Ovary (tissue), 3 donors: ENCODE data around the gene VPS51.

Experiments
- CTCF ChIP-seq, 3 donors: fragments of 450-650 bp in 2 of 3; fragments of 200-600 bp in 1 of 3; IDR thresholded peaks; one replicate each; pipeline versions ENCODE4 v1.5.1 to v1.8.0; 2016 to 2022; ENCODE audit warnings: antibody characterized with exemption in 3 of 3, mild to moderate bottlenecking in 1 of 3
- EP300 ChIP-seq: sonication (generic); formaldehyde crosslinking; IDR thresholded peaks from one replicate; pipeline ENCODE4 v1.6.1; 2017; ENCODE audit warnings: antibody characterized with exemption
- POLR2A ChIP-seq: fragments of 450-650 bp; IDR thresholded peaks from one replicate; pipeline ENCODE4 v1.6.1; 2017; ENCODE audit warnings: antibody characterized with exemption, mild to moderate bottlenecking, moderate library complexity
- donor health status: DM: no; HTN: no; CAD: no.

DNA sequence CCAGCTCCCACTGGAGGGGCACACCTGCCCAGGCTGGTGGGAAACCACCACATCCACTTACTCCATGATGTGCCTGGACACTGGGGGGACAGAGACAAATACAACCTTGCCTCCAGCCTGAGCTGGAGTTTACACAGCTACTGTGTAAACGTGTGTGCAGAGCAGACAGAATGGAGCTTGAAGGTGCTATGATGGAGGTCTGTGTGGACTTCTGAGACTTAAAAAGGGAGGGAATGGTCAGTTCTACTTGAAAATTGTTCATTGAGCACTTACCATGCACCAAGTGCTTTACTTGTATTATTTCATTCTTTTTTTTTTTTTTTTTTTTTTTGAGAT is 23.4 kb upstream of the VPS51 start:
- TF ChIP-seq CTCF (IDR thresholded peaks at IDR 0.05) (no peak), POLR2A (no peak), EP300 (no peak)
